K562 treated with DMSO at 1 percent for 24 hours (cell line): Measurements from ENCODE around the gene R3HDM1. TPM values are rescaled to one million over a fixed set of nuclear protein-coding genes. Genes with fewer than 3 reads are reported as not detected.

ENCODE experiments used
- total RNA-seq: library from RNA; unstranded; fragments of 300-600 nt; gene quantifications from 2 replicates; pipeline ENCODE4 v1.2.3, GENCODE V29; 2022; ENCODE audit warnings: low read depth; ENCODE audit not compliant: insufficient read depth

Gene R3HDM1
- 23.8 and 24.9 TPM in 2 replicates for total RNA-seq

GRCh38 chr2:135531231-135532197, at the start of gene R3HDM1:
Gene R3HDM1 (plus strand): TSS chr2:135531484. CDS start chr2:135604846, 73,362 bp downstream.

GRCh38 chr2:135530313-135531230, 712 bp upstream of the R3HDM1 start, which contains the start of gene ZRANB3:
Gene ZRANB3 (minus strand): TSS chr2:135531218.

DNA sequence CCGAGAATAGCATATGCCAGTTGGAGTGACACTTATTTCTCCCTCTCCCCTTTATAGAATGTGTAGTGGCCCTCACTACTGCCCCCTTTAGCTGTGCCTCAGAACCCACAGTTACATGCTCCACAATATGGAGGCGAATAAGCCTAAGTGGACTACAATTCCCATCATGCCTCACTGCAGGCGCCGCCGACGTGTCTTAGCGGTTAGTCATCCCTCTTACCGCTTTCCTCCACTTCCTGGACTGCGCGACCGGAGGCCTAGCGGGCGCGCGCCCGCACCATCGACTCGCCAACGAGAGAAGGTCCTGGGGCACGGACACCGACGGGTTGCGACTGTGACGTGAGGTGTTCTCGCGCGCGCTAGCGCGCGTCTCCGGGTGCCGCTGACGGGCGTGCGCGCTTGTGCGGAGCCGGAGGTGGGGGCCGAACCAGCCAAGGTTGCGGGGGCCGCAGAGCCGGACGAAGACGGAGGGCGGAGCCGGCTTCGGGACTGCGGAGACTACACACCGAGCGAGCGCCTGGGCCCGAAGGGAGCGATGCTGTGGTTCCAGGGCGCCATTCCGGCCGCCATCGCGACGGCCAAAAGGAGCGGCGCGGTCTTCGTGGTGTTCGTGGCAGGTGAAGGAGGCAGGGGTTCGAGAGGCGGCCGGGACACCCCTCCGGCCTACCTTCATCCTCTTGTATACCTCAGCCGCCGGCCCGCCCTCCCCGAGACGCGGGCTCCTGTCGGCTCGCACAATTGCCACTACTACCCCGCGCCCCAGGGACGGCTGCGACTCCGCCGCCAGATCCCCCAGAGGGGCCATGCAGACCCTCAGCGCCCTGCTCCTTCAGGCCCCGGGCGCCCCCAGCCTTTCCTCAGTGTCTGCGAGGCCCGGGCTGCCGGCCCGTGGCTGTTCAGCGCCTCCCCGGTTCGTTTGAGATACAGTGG, 210.4 kb downstream of the R3HDM1 start, which contains the start of gene UBXN4:
Gene UBXN4, plus strand, starts transcription at position 461 of the 930 bp plus-strand sequence. Its CDS starts 75 bp downstream, at position 536.

Other genes starting within 250 kb of the R3HDM1 start
- gene ZRANB3, start 266 bp upstream of the R3HDM1 start, total RNA-seq = 2.3 and 3.5 TPM in 2 replicates
- gene UBXN4, start 210.4 kb downstream of the R3HDM1 start, total RNA-seq = 29.4 and 29.6 TPM in 2 replicates